ENCODE results near the gene LAMA5. TPM values are rescaled to one million over a fixed set of nuclear protein-coding genes. Genes with fewer than 3 reads are reported as not detected.

Gene LAMA5
- total RNA-seq, 1 donor from 2014 or later = 14.1 TPM

- Histone ChIP-seq H3K9me3 (ENCODE audit: control insufficient read depth in 3 of 3, low read length in 3 of 3) (no peaks in the 10 kb centered on the region), H3K27me3 (ENCODE audit: control insufficient read depth in 3 of 3, insufficient read depth in 3 of 3, low read length in 3 of 3) (no peaks in the 10 kb centered on the region), H3K4me1 (ENCODE audit: control insufficient read depth in 3 of 3, insufficient read depth in 3 of 3, low read length in 3 of 3) (peaks cover 17 to 33% (median 23%) of the 10 kb centered on the region in 3 donors), H3K27ac (ENCODE audit: low read depth, low read length) (no peak overlapping the region), H3K4me3 (ENCODE audit: low read length in 3 of 3) (no peak overlapping the region), H3K9ac (ENCODE audit: low read depth in 1 of 3, low read length in 3 of 3) (no peak overlapping the region), H3K36me3 (ENCODE audit: control insufficient read depth in 3 of 3, insufficient read depth in 3 of 3, low read length in 3 of 3) (no peaks in the 10 kb centered on the region)
Measured at GRCh38 chr20:62404761-62405107, 37.6 kb upstream of the LAMA5 start.

GRCh38 chr20:62404112-62404665 lies 37.1 kb upstream of the LAMA5 start:
- H3K9me3 ChIP-seq (ENCODE audit: control insufficient read depth in 3 of 3, low read length in 3 of 3) = no peaks in the 10 kb centered on the region
- H3K27me3 ChIP-seq (ENCODE audit: control insufficient read depth in 3 of 3, insufficient read depth in 3 of 3, low read length in 3 of 3) = no peaks in the 10 kb centered on the region
- H3K27ac ChIP-seq (ENCODE audit: low read depth, low read length) = no peak overlapping the region
- H3K4me3 ChIP-seq (ENCODE audit: low read length in 3 of 3) = no peak overlapping the region
- H3K4me1 ChIP-seq (ENCODE audit: control insufficient read depth in 3 of 3, insufficient read depth in 3 of 3, low read length in 3 of 3) = peaks cover 17 to 29% (median 20%) of the 10 kb centered on the region in 3 donors
- no peaks in the 10 kb centered on the region for H3K36me3 ChIP-seq (ENCODE audit: control insufficient read depth in 3 of 3, insufficient read depth in 3 of 3, low read length in 3 of 3)
- no peak overlapping the region for H3K9ac ChIP-seq (ENCODE audit: low read depth in 1 of 3, low read length in 3 of 3)

- Histone ChIP-seq H3K4me1 (ENCODE audit: control insufficient read depth in 3 of 3, insufficient read depth in 3 of 3, low read length in 3 of 3) (peaks cover 17 to 29% (median 20%) of the 10 kb centered on the region in 3 donors), H3K9me3 (ENCODE audit: control insufficient read depth in 3 of 3, low read length in 3 of 3) (no peaks in the 10 kb centered on the region), H3K27me3 (ENCODE audit: control insufficient read depth in 3 of 3, insufficient read depth in 3 of 3, low read length in 3 of 3) (no peaks in the 10 kb centered on the region), H3K36me3 (ENCODE audit: control insufficient read depth in 3 of 3, insufficient read depth in 3 of 3, low read length in 3 of 3) (no peaks in the 10 kb centered on the region), H3K27ac (ENCODE audit: low read depth, low read length) (no peak overlapping the region), H3K9ac (ENCODE audit: low read depth in 1 of 3, low read length in 3 of 3) (no peak overlapping the region), H3K4me3 (ENCODE audit: low read length in 3 of 3) (no peak overlapping the region)
Measured at GRCh38 chr20:62403331-62403730, 36.2 kb upstream of the LAMA5 start.

- Histone ChIP-seq H3K9ac (ENCODE audit: low read depth in 1 of 3, low read length in 3 of 3) (no peak overlapping the region), H3K4me3 (ENCODE audit: low read length in 3 of 3) (no peak overlapping the region), H3K27ac (ENCODE audit: low read depth, low read length) (no peak overlapping the region), H3K36me3 (ENCODE audit: control insufficient read depth in 3 of 3, insufficient read depth in 3 of 3, low read length in 3 of 3) (no peaks in the 10 kb centered on the region), H3K4me1 (ENCODE audit: control insufficient read depth in 3 of 3, insufficient read depth in 3 of 3, low read length in 3 of 3) (peaks cover 14 to 24% (median 17%) of the 10 kb centered on the region in 3 donors), H3K27me3 (ENCODE audit: control insufficient read depth in 3 of 3, insufficient read depth in 3 of 3, low read length in 3 of 3) (no peaks in the 10 kb centered on the region), H3K9me3 (ENCODE audit: control insufficient read depth in 3 of 3, low read length in 3 of 3) (no peaks in the 10 kb centered on the region)
Measured at GRCh38 chr20:62402456-62403150, 35.5 kb upstream of the LAMA5 start.

- Histone ChIP-seq H3K9ac (ENCODE audit: low read depth in 1 of 3, low read length in 3 of 3) (no peak overlapping the region), H3K27ac (ENCODE audit: low read depth, low read length) (no peak overlapping the region), H3K36me3 (ENCODE audit: control insufficient read depth in 3 of 3, insufficient read depth in 3 of 3, low read length in 3 of 3) (no peaks in the 10 kb centered on the region)
Measured at GRCh38 chr20:62401331-62401779, 34.2 kb upstream of the LAMA5 start.

GRCh38 chr20:62400541-62400940 lies 33.4 kb upstream of the LAMA5 start:
- Histone ChIP-seq H3K27me3 (ENCODE audit: control insufficient read depth in 3 of 3, insufficient read depth in 3 of 3, low read length in 3 of 3) (no peaks in the 10 kb centered on the region), H3K9me3 (ENCODE audit: control insufficient read depth in 3 of 3, low read length in 3 of 3) (no peaks in the 10 kb centered on the region), H3K4me1 (ENCODE audit: control insufficient read depth in 3 of 3, insufficient read depth in 3 of 3, low read length in 3 of 3) (peaks cover 0 to 8% (median 2%) of the 10 kb centered on the region in 3 donors), H3K36me3 (ENCODE audit: control insufficient read depth in 3 of 3, insufficient read depth in 3 of 3, low read length in 3 of 3) (no peaks in the 10 kb centered on the region), H3K4me3 (ENCODE audit: low read length in 3 of 3) (no peak overlapping the region), H3K9ac (ENCODE audit: low read depth in 1 of 3, low read length in 3 of 3) (no peak overlapping the region), H3K27ac (ENCODE audit: low read depth, low read length) (no peak overlapping the region)

More at GRCh38 chr20:62401331-62401779, 34.2 kb upstream of the LAMA5 start:
- Histone ChIP-seq H3K4me1 (ENCODE audit: control insufficient read depth in 3 of 3, insufficient read depth in 3 of 3, low read length in 3 of 3) (peaks cover 7 to 16% (median 10%) of the 10 kb centered on the region in 3 donors), H3K9me3 (ENCODE audit: control insufficient read depth in 3 of 3, low read length in 3 of 3) (no peaks in the 10 kb centered on the region), H3K27me3 (ENCODE audit: control insufficient read depth in 3 of 3, insufficient read depth in 3 of 3, low read length in 3 of 3) (no peaks in the 10 kb centered on the region), H3K4me3 (ENCODE audit: low read length in 3 of 3) (no peak overlapping the region)

- peaks cover 0 to 3% (median 0%) of the 10 kb centered on the region in 3 donors for H3K4me1 ChIP-seq (ENCODE audit: control insufficient read depth in 3 of 3, insufficient read depth in 3 of 3, low read length in 3 of 3)
- no peak overlapping the region for H3K27ac ChIP-seq (ENCODE audit: low read depth, low read length)
- no peak overlapping the region for H3K9ac ChIP-seq (ENCODE audit: low read depth in 1 of 3, low read length in 3 of 3)
- H3K36me3 ChIP-seq (ENCODE audit: control insufficient read depth in 3 of 3, insufficient read depth in 3 of 3, low read length in 3 of 3) = no peaks in the 10 kb centered on the region
- H3K9me3 ChIP-seq (ENCODE audit: control insufficient read depth in 3 of 3, low read length in 3 of 3) = no peaks in the 10 kb centered on the region
- H3K27me3 ChIP-seq (ENCODE audit: control insufficient read depth in 3 of 3, insufficient read depth in 3 of 3, low read length in 3 of 3) = no peaks in the 10 kb centered on the region
- no peak overlapping the region for H3K4me3 ChIP-seq (ENCODE audit: low read length in 3 of 3)
Measured at GRCh38 chr20:62400021-62400420, 32.9 kb upstream of the LAMA5 start.

- no peak overlapping the region for H3K4me3 ChIP-seq (ENCODE audit: low read length in 3 of 3)
- no peaks in the 10 kb centered on the region for H3K4me1 ChIP-seq (ENCODE audit: control insufficient read depth in 3 of 3, insufficient read depth in 3 of 3, low read length in 3 of 3)
- no peaks in the 10 kb centered on the region for H3K9me3 ChIP-seq (ENCODE audit: control insufficient read depth in 3 of 3, low read length in 3 of 3)
- no peaks in the 10 kb centered on the region for H3K27me3 ChIP-seq (ENCODE audit: control insufficient read depth in 3 of 3, insufficient read depth in 3 of 3, low read length in 3 of 3)
- H3K27ac ChIP-seq (ENCODE audit: low read depth, low read length) = no peak overlapping the region
- H3K9ac ChIP-seq (ENCODE audit: low read depth in 1 of 3, low read length in 3 of 3) = no peak overlapping the region
- peaks cover 0 to 7% (median 4%) of the 10 kb centered on the region in 3 donors for H3K36me3 ChIP-seq (ENCODE audit: control insufficient read depth in 3 of 3, insufficient read depth in 3 of 3, low read length in 3 of 3)
Measured at GRCh38 chr20:62398120-62398821, 31.2 kb upstream of the LAMA5 start.

GRCh38 chr20:62396367-62397239 lies 29.5 kb upstream of the LAMA5 start:
- Histone ChIP-seq H3K4me3 (ENCODE audit: low read length in 3 of 3) (no peak overlapping the region), H3K9ac (ENCODE audit: low read depth in 1 of 3, low read length in 3 of 3) (no peak overlapping the region), H3K27me3 (ENCODE audit: control insufficient read depth in 3 of 3, insufficient read depth in 3 of 3, low read length in 3 of 3) (no peaks in the 10 kb centered on the region), H3K36me3 (ENCODE audit: control insufficient read depth in 3 of 3, insufficient read depth in 3 of 3, low read length in 3 of 3) (peaks cover 0 to 13% (median 9%) of the 10 kb centered on the region in 3 donors), H3K9me3 (ENCODE audit: control insufficient read depth in 3 of 3, low read length in 3 of 3) (no peaks in the 10 kb centered on the region), H3K27ac (ENCODE audit: low read depth, low read length) (no peak overlapping the region), H3K4me1 (ENCODE audit: control insufficient read depth in 3 of 3, insufficient read depth in 3 of 3, low read length in 3 of 3) (no peaks in the 10 kb centered on the region)
